Endothelial cell of umbilical vein (primary cell): Measurements from ENCODE around the gene TRIM62. TPM values are rescaled to one million over a fixed set of nuclear protein-coding genes. Genes with fewer than 3 reads are reported as not detected.

Source experiments
- BruUV-seq: library from RNA; stranded (reverse); fragments of 400-500 nt; replicated peaks from 2 replicates; lab custom pipeline; 2021; lab: Mats Ljungman, UMichigan
- CTCF ChIA-PET: fragments of 300-600, 350-600 bp; sonication (Branson Sonifier 250); formaldehyde crosslinking; loops from one replicate; lab custom pipeline; 2021; ENCODE audit warnings: antibody characterized with exemption, inconsistent platforms; lab: Charles Lee
- POLR2A ChIA-PET: fragments of 300-600, 350-600 bp; sonication (Branson Sonifier 250); formaldehyde crosslinking; loops from one replicate; lab custom pipeline; 2021; ENCODE audit warnings: antibody characterized with exemption, inconsistent platforms; lab: Charles Lee
- DNase-seq: peaks from one replicate; pipeline ENCODE4 v3.0.0-alpha.2; 2011; ENCODE audit warnings: low read depth, low spot score
- FAIRE-seq: peaks from 2 replicates; lab custom pipeline; 2011; peaks lifted over from hg19 to GRCh38; lab: Jason Lieb, UNC
- H2AFZ ChIP-seq: 2 replicates; pipeline ENCODE4 v1.6.0; 2012; ENCODE audit warnings: low read depth, low read length, control low read depth, inconsistent platforms
- H3K27ac ChIP-seq: 2 replicates; pipeline ENCODE4 v1.5.1; 2011; ENCODE audit warnings: low read depth, mild to moderate bottlenecking, control low read depth, low read length, moderate library complexity; ENCODE audit not compliant: insufficient read depth
- H3K27me3 ChIP-seq, 2 experiments: 2 replicates each; pipeline versions ENCODE4 v1.6.0 to v1.6.1; 2011; ENCODE audit warnings: low read length in 2 of 2, mixed read lengths in 1 of 2; ENCODE audit not compliant: control insufficient read depth in 2 of 2, insufficient read depth in 2 of 2
- H3K36me3 ChIP-seq, 2 experiments: 2 replicates in 1 of 2; 3 replicates in 1 of 2; pipeline ENCODE4 v1.5.1; 2011; ENCODE audit warnings: low read length in 2 of 2, mild to moderate bottlenecking in 1 of 2, moderate library complexity in 1 of 2; ENCODE audit not compliant: control insufficient read depth in 2 of 2, insufficient read depth in 2 of 2; ENCODE audit errors: extremely low read depth in 1 of 2
- H3K4me1 ChIP-seq: 3 replicates; pipeline ENCODE4 v1.5.1; 2011; ENCODE audit warnings: mild to moderate bottlenecking, low read length; ENCODE audit not compliant: control insufficient read depth, insufficient read depth; ENCODE audit errors: extremely low read depth
- H3K4me2 ChIP-seq: 2 replicates; pipeline ENCODE4 v1.6.1; 2011; ENCODE audit warnings: low read length, control low read depth, mixed read lengths; ENCODE audit not compliant: insufficient read depth
- H3K4me3 ChIP-seq, 3 experiments: fragments of 200-600 bp in 1 of 3; sonication (generic), shearing (Covaris generic) in 1 of 3; replicated peaks in 1 of 3; 2 replicates each; pipeline ENCODE4 v1.5.1; 2011 to 2016; ENCODE audit warnings: control low read depth in 3 of 3, low read length in 3 of 3, mild to moderate bottlenecking in 2 of 3, inconsistent platforms in 1 of 3, low read depth in 1 of 3, moderate library complexity in 1 of 3; ENCODE audit not compliant: insufficient read depth in 1 of 3
- H3K79me2 ChIP-seq: 2 replicates; pipeline ENCODE4 v1.6.0; 2012; ENCODE audit warnings: low read length, inconsistent platforms; ENCODE audit not compliant: control insufficient read depth, insufficient read depth
- H3K9ac ChIP-seq: replicated peaks from 2 replicates; pipeline ENCODE3; 2011; ENCODE audit warnings: low read length, control low read depth; ENCODE audit not compliant: insufficient read depth; ENCODE audit errors: extremely low read depth
- H3K9me1 ChIP-seq: replicated peaks from 3 replicates; pipeline ENCODE4 v1.6.0; 2011; ENCODE audit warnings: mild to moderate bottlenecking, low read length; ENCODE audit not compliant: control insufficient read depth, insufficient read depth; ENCODE audit errors: extremely low read depth
- H3K9me3 ChIP-seq: replicated peaks from 2 replicates; pipeline ENCODE4 v1.5.1; 2012; ENCODE audit warnings: low read length, inconsistent platforms; ENCODE audit not compliant: control insufficient read depth, insufficient read depth
- H4K20me1 ChIP-seq: replicated peaks from 2 replicates; pipeline ENCODE3; 2011; ENCODE audit warnings: mild to moderate bottlenecking, low read length; ENCODE audit not compliant: control insufficient read depth, insufficient read depth; ENCODE audit errors: extremely low read depth
- FOS ChIP-seq: IDR thresholded peaks from 2 replicates; pipeline ENCODE4 v1.6.1; 2011; ENCODE audit warnings: mild to moderate bottlenecking, low read length, moderate library complexity, borderline replicate concordance; ENCODE audit not compliant: insufficient read depth
- JUN ChIP-seq: IDR thresholded peaks from 2 replicates; pipeline ENCODE4 v1.6.1; 2011; ENCODE audit warnings: borderline replicate concordance, low read depth; ENCODE audit not compliant: insufficient read length, insufficient read depth
- POLR2A ChIP-seq: IDR thresholded peaks from 2 replicates; pipeline ENCODE4 v1.6.1; 2012; ENCODE audit warnings: low read depth, mild to moderate bottlenecking, control low read depth, low read length
- dilution Hi-C: fragments of 300-500 bp; cut with MboI; formaldehyde crosslinking; loops from one replicate; pipeline ENCODE4 v1.15.0; 2019; ENCODE audit warnings: low sequenced_read_pairs; ENCODE audit not compliant: extremely low pct_ligation_motif_present
- intact Hi-C: fragments of 100-400 bp; cut with micrococcal nuclease; formaldehyde crosslinking; loops from one replicate; pipeline ENCODE4 v1.10.0; 2022
- polyA plus RNA-seq, 4 experiments: library from polyadenylated mRNA; depleted of rRNA in 3 of 4; stranded (reverse) in 3 of 4; unstranded in 1 of 4; fragments of >200 nt; gene quantifications; 2 replicates each; pipeline versions ENCODE4 v1.2.1 to v1.2.3, GENCODE V29; 2011 to 2012; ENCODE audit warnings: missing spikeins in 1 of 4
- total RNA-seq: library from RNA; stranded (reverse); gene quantifications from 2 replicates; pipeline ENCODE4 v1.2.3, GENCODE V29; 2021
- TF ChIP-seq, protein P1 (sequence below): IDR thresholded peaks from 2 replicates; pipeline ENCODE4 v1.6.1; 2011; ENCODE audit not compliant: insufficient read depth, insufficient read length
- TF ChIP-seq, protein P2 (sequence below), 2 donors: IDR thresholded peaks; 1 replicate in 1 of 2; 2 replicates in 1 of 2; pipeline ENCODE4 v1.5.1; 2011; ENCODE audit warnings: low read length in 2 of 2, mild to moderate bottlenecking in 2 of 2, moderate library complexity in 2 of 2, control low read depth in 1 of 2, inconsistent platforms in 1 of 2, low read depth in 1 of 2; ENCODE audit not compliant: insufficient read depth in 1 of 2; ENCODE audit errors: extremely low read depth in 1 of 2

Gene TRIM62
- total and polyA plus RNA-seq, 2 donors (not counting 3 experiments of a cell fraction or from before 2014, with no cell fraction given), result 8.3 to 9.3 TPM

DNA sequence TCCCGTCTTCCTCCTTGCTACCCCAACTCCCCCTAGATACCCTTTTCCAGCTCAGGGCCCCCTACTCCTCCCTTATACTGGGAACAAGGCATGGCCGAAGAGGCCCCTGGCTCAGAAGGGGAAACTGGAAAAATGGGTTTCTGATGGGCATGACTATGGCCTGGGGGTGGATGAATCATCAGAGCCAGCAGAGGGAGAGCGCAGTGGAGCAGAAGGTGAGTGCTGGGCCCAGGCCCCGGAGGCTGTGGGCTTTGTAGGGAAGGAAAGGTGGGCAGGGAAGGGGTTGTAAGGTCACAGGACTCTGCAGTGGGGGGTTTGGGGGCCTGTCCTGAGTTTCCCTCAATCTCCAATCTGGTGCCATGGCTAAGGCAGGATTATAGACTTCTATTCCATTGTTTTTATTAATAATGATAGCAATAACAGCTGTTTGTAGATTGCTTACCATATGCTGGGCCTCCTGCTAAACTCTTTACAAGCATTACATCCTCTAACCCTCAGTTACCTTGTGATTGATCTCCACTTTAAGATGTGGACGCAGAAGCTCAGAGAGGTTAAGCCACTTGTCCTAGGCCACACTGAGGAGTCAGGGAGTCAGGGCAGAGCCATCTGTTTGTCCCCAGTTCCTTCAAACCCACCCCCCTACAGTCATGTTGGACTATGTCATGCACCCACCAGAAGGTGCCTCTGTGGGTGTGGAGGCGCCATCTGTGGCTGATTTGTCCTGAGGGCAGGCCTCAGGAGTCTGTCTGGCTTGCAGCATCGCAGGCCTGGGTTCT lies 38.2 kb upstream of the TRIM62 start:
- TF ChIP-seq, protein P1, sequence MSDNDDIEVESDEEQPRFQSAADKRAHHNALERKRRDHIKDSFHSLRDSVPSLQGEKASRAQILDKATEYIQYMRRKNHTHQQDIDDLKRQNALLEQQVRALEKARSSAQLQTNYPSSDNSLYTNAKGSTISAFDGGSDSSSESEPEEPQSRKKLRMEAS, result no peak
- TF ChIP-seq FOS (no peak), JUN (no peak), POLR2A (no peak)
- TF ChIP-seq, protein P2, sequence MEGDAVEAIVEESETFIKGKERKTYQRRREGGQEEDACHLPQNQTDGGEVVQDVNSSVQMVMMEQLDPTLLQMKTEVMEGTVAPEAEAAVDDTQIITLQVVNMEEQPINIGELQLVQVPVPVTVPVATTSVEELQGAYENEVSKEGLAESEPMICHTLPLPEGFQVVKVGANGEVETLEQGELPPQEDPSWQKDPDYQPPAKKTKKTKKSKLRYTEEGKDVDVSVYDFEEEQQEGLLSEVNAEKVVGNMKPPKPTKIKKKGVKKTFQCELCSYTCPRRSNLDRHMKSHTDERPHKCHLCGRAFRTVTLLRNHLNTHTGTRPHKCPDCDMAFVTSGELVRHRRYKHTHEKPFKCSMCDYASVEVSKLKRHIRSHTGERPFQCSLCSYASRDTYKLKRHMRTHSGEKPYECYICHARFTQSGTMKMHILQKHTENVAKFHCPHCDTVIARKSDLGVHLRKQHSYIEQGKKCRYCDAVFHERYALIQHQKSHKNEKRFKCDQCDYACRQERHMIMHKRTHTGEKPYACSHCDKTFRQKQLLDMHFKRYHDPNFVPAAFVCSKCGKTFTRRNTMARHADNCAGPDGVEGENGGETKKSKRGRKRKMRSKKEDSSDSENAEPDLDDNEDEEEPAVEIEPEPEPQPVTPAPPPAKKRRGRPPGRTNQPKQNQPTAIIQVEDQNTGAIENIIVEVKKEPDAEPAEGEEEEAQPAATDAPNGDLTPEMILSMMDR (IDR thresholded peaks at IDR 0.05; ENCODE audit: extremely low read depth in 1 of 2, insufficient read depth in 1 of 2, low read depth in 1 of 2, low read length in 2 of 2), result no peak
- no TSS peak for BruUV-seq
- FAIRE-seq, result no peak
- no peak overlapping the region for H3K4me3 ChIP-seq
- no peak overlapping the region for H2AFZ ChIP-seq
- H3K36me3 ChIP-seq, result no peaks in the 10 kb centered on the region
- no peaks in the 10 kb centered on the region for H3K79me2 ChIP-seq
- DNase-seq, result no peak
- peaks cover 5% of the 10 kb centered on the region for H3K4me1 ChIP-seq
- H3K27me3 ChIP-seq, result peaks cover 3 to 12% of the 10 kb centered on the region in 2 experiments
- no peaks in the 10 kb centered on the region for H4K20me1 ChIP-seq
- intact Hi-C loops (loop anchor here (2.0 kb wide), 2 partner anchors 37 to 393 kb away; partner anchors contain the start of gene ZNF362), dilution Hi-C loops (no loop called here)
- CTCF ChIA-PET, result interaction anchor here (1.1 to 1.5 kb wide), 5 partner anchors 38 to 251 kb away, joined by 4 to 8 read pairs (median 5); partner anchors contain the start of gene TRIM62
- H3K9ac ChIP-seq, result no peak overlapping the region
- no peaks in the 10 kb centered on the region for H3K9me1 ChIP-seq
- POLR2A ChIA-PET, result no interaction called here
- no peak overlapping the region for H3K4me2 ChIP-seq
- no peak overlapping the region for H3K27ac ChIP-seq
- H3K9me3 ChIP-seq, result no peaks in the 10 kb centered on the region
